ENCODE measurements around the gene RAD51B. TPM values are rescaled to one million over a fixed set of nuclear protein-coding genes. Genes with fewer than 3 reads are reported as not detected.

Gene RAD51B
- total RNA-seq, 1 experiment from 2014 or later, result 16.7 TPM

DNA sequence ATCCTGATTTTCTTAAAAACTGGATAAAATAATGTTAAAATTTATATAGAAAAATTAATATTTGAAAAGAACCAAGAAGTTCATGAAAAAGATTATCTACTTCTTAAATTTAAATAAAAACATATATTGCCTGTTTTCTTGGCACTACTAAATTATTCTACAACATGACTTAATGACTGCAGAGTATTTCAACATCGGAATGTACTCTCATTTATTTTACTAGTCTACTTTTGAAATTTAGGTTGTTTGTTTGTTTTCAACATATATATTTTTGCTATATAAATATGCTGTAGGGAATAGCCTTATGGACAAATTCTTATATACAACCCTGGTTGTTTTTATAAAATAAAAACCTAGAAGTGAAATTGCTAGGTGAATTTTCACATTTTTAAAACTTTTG, 231.6 kb downstream of the RAD51B start:
- TF ChIP-seq, protein P1, sequence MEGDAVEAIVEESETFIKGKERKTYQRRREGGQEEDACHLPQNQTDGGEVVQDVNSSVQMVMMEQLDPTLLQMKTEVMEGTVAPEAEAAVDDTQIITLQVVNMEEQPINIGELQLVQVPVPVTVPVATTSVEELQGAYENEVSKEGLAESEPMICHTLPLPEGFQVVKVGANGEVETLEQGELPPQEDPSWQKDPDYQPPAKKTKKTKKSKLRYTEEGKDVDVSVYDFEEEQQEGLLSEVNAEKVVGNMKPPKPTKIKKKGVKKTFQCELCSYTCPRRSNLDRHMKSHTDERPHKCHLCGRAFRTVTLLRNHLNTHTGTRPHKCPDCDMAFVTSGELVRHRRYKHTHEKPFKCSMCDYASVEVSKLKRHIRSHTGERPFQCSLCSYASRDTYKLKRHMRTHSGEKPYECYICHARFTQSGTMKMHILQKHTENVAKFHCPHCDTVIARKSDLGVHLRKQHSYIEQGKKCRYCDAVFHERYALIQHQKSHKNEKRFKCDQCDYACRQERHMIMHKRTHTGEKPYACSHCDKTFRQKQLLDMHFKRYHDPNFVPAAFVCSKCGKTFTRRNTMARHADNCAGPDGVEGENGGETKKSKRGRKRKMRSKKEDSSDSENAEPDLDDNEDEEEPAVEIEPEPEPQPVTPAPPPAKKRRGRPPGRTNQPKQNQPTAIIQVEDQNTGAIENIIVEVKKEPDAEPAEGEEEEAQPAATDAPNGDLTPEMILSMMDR (conservative IDR thresholded peaks at IDR 0.05), result no peak
- Histone ChIP-seq H2BK15ac (ENCODE audit: low read depth, low read length) (no peak overlapping the region), H4K20me1 (ENCODE audit: control insufficient read depth, insufficient read depth, insufficient read length) (no peaks in the 10 kb centered on the region), H4K8ac (replicated peaks; ENCODE audit: insufficient read length, low read depth, low read length) (no peak overlapping the region), H2AFZ (ENCODE audit: low read length) (no peak overlapping the region), H2BK20ac (ENCODE audit: low read depth, low read length, poor library complexity, severe bottlenecking) (no peak overlapping the region), H2BK12ac (ENCODE audit: insufficient read length, low read depth, low read length) (no peak overlapping the region), H2BK120ac (ENCODE audit: low read depth, low read length, poor library complexity, severe bottlenecking) (no peak overlapping the region), H3K56ac (ENCODE audit: insufficient read length, low read depth, low read length) (no peak overlapping the region), H2BK5ac (ENCODE audit: insufficient read length, low read length) (no peak overlapping the region), H3K23ac (ENCODE audit: insufficient read length, low read depth, low read length) (no peak overlapping the region), H3K4me1 (ENCODE audit: insufficient read depth, low read length) (no peaks in the 10 kb centered on the region), H3K23me2 (ENCODE audit: insufficient read length, low read depth, low read length, poor library complexity, severe bottlenecking) (no peaks in the 10 kb centered on the region), H3K14ac (ENCODE audit: insufficient read depth, low read length) (no peak overlapping the region), H3K9ac (ENCODE audit: extremely low read depth, insufficient read length, low read length) (no peak overlapping the region), H3K4ac (ENCODE audit: low read depth, low read length) (no peak overlapping the region), H3T11ph (ENCODE audit: low read length) (no peak overlapping the region), H2AK5ac (ENCODE audit: insufficient read length, low read length) (no peak overlapping the region), H3K79me1 (ENCODE audit: insufficient read depth, low read depth, low read length, poor library complexity, severe bottlenecking) (no peaks in the 10 kb centered on the region), H3K27me3 (ENCODE audit: insufficient read depth, low read length) (no peaks in the 10 kb centered on the region), H4K91ac (ENCODE audit: insufficient read length, low read depth, low read length) (no peak overlapping the region), H3K79me2 (ENCODE audit: insufficient read depth, low read length) (no peaks in the 10 kb centered on the region), H3K4me2 (ENCODE audit: insufficient read depth, insufficient read length, low read length) (no peak overlapping the region), H3K27ac (ENCODE audit: insufficient read length, low read depth, low read length) (no peak overlapping the region), H3K18ac (ENCODE audit: insufficient read length, low read depth, low read length) (no peak overlapping the region), H4K5ac (ENCODE audit: insufficient read length, low read depth, low read length) (no peak overlapping the region), H3K9me3 (ENCODE audit: control insufficient read depth, low read depth, low read length) (no peaks in the 10 kb centered on the region)
- Mint-ChIP-seq H3K4me3 (no peak overlapping the region), H3K4me1 (no peaks in the 10 kb centered on the region), H3K27me3 (ENCODE audit: low read depth) (no peaks in the 10 kb centered on the region), H3K36me3 (ENCODE audit: insufficient read depth in 1 of 3, low read depth in 3 of 3) (no peaks in the 10 kb centered on the region), H3K27ac (no peak overlapping the region), H3K9me3 (no peaks in the 10 kb centered on the region)
- DNase-seq, result no peak
- WGBS (ENCODE audit: extremely low coverage, insufficient read length, low lambda C conversion rate), result no CpG with 5 or more reads among the region's 1 CpG
